ENCODE measurements around the gene FAM24A. TPM values are rescaled to one million over a fixed set of nuclear protein-coding genes. Genes with fewer than 3 reads are reported as not detected.

Gene FAM24A
- total RNA-seq, 1 experiment from 2014 or later = not detected

DNA sequence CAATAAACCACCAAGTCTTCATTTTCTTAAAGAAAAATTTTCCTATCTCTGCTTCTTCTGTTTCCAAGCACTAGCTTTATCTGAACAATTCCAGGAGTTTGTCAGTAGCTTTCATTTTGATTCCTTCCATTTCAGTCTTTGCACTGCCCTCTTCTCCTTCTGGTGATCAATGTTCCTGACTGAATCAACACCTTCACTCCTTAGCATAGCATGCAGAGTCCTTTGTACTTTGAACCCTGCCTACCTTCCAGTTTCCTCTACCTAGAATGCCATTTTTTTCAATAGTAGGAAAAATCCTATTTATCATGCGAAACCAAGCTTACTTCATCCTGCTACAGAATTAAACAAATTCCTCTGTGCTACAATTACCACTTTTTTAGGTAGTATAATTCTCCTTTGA, 45.5 kb downstream of the FAM24A start:
- TF ChIP-seq, protein P1, sequence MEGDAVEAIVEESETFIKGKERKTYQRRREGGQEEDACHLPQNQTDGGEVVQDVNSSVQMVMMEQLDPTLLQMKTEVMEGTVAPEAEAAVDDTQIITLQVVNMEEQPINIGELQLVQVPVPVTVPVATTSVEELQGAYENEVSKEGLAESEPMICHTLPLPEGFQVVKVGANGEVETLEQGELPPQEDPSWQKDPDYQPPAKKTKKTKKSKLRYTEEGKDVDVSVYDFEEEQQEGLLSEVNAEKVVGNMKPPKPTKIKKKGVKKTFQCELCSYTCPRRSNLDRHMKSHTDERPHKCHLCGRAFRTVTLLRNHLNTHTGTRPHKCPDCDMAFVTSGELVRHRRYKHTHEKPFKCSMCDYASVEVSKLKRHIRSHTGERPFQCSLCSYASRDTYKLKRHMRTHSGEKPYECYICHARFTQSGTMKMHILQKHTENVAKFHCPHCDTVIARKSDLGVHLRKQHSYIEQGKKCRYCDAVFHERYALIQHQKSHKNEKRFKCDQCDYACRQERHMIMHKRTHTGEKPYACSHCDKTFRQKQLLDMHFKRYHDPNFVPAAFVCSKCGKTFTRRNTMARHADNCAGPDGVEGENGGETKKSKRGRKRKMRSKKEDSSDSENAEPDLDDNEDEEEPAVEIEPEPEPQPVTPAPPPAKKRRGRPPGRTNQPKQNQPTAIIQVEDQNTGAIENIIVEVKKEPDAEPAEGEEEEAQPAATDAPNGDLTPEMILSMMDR (IDR thresholded peaks at IDR 0.05; ENCODE audit: insufficient read depth in 1 of 2, low read depth in 1 of 2, low read length in 1 of 2, severe bottlenecking in 1 of 2, unreplicated experiment in 1 of 2) = no peak
- DNase-seq = no peak
- Mint-ChIP-seq H3K4me3 (ENCODE audit: unreplicated experiment) (peak overlapping the region; percentile 62), H3K27me3 (ENCODE audit: insufficient read depth, unreplicated experiment) (no peaks in the 10 kb centered on the region), H3K36me3 (ENCODE audit: insufficient read depth, unreplicated experiment) (peaks cover 12% of the 10 kb centered on the region), H3K4me1 (ENCODE audit: low read depth, unreplicated experiment) (peaks cover 20% of the 10 kb centered on the region), H3K27ac (ENCODE audit: unreplicated experiment) (no peak overlapping the region), H3K9me3 (ENCODE audit: unreplicated experiment) (no peaks in the 10 kb centered on the region)
- ChIA-PET CTCF (interaction anchor here (1.0 kb wide), 1 partner anchor 25 kb away, joined by 3 read pairs; the partner anchor contains the start of gene PSTK), POLR2A (interaction anchor here (0.6 kb wide), 2 partner anchors 25 to 77 kb away, joined by 3 read pairs; no protein-coding TSS in a partner anchor)
- H3K36me3 ChIP-seq (ENCODE audit: control insufficient read depth, insufficient read depth, low read length) = no peaks in the 10 kb centered on the region; the same call in 1 of the 2 replicates
- peaks cover 26% of the 10 kb centered on the region for H3K4me1 ChIP-seq
- no peaks in the 10 kb centered on the region for H3K27me3 ChIP-seq (replicated peaks; ENCODE audit: control insufficient read depth, insufficient read depth, low read length)
- no peaks in the 10 kb centered on the region for H3K9me3 ChIP-seq
- no TSS peak for BruUV-seq (replicated peaks)
- no peak overlapping the region for H3K4me3 ChIP-seq (ENCODE audit: low read depth, low read length)
- intact Hi-C loops (cut with micrococcal nuclease; ENCODE audit: unreplicated experiment) = loop anchor here (2.0 to 10.0 kb wide), 2 partner anchors 53 to 81 kb away; partner anchors contain the start of genes ACADSB, FAM24B and IKZF5

GRCh38 chr10:122957474-122957873, 47.1 kb downstream of the FAM24A start:
- H3K4me3 ChIP-seq (ENCODE audit: low read depth, low read length) = no peak overlapping the region
- no TSS peak for BruUV-seq (replicated peaks)
- peaks cover 10% of the 10 kb centered on the region for H3K36me3 Mint-ChIP-seq (ENCODE audit: insufficient read depth, unreplicated experiment)
- H3K9me3 ChIP-seq = no peaks in the 10 kb centered on the region
- H3K4me1 Mint-ChIP-seq (ENCODE audit: low read depth, unreplicated experiment) = peaks cover 20% of the 10 kb centered on the region
- H3K9me3 Mint-ChIP-seq (ENCODE audit: unreplicated experiment) = no peaks in the 10 kb centered on the region
- H3K4me3 Mint-ChIP-seq (ENCODE audit: unreplicated experiment) = no peak overlapping the region
- no peak overlapping the region for H3K27ac Mint-ChIP-seq (ENCODE audit: unreplicated experiment)
- DNase-seq = peak in 1 of 2 experiments; percentile 10
- H3K36me3 ChIP-seq (ENCODE audit: control insufficient read depth, insufficient read depth, low read length) = no peaks in the 10 kb centered on the region; the same call in none of the 2 replicates
- POLR2A ChIA-PET = no interaction called here
- H3K4me1 ChIP-seq = peaks cover 25% of the 10 kb centered on the region
- H3K27me3 Mint-ChIP-seq (ENCODE audit: insufficient read depth, unreplicated experiment) = no peaks in the 10 kb centered on the region
- no peaks in the 10 kb centered on the region for H3K27me3 ChIP-seq (replicated peaks; ENCODE audit: control insufficient read depth, insufficient read depth, low read length)
- intact Hi-C loops (cut with micrococcal nuclease; ENCODE audit: unreplicated experiment) = loop anchor here (10.0 kb wide), 1 partner anchor 83 kb away; the partner anchor contains the start of gene FAM24B
- TF ChIP-seq, protein P1 (IDR thresholded peaks at IDR 0.05; ENCODE audit: insufficient read depth in 1 of 2, low read depth in 1 of 2, low read length in 1 of 2, severe bottlenecking in 1 of 2, unreplicated experiment in 1 of 2) = no peak
- CTCF ChIA-PET = interaction anchor here (0.6 to 0.9 kb wide), 2 partner anchors 22 to 49 kb away, joined by 3 read pairs; partner anchors contain the start of gene PSTK

- POLR2A ChIA-PET = no interaction called here
- BruUV-seq (replicated peaks) = no TSS peak
- no peak overlapping the region for H3K27ac Mint-ChIP-seq (ENCODE audit: unreplicated experiment)
Observed at GRCh38 chr10:122962405-122962804, 52.0 kb downstream of the FAM24A start.

More at GRCh38 chr10:122962405-122962804, 52.0 kb downstream of the FAM24A start:
- DNase-seq = no peak
- no peak overlapping the region for H3K4me3 ChIP-seq (ENCODE audit: low read depth, low read length)
- Mint-ChIP-seq H3K36me3 (ENCODE audit: insufficient read depth, unreplicated experiment) (peaks cover 6% of the 10 kb centered on the region), H3K27me3 (ENCODE audit: insufficient read depth, unreplicated experiment) (no peaks in the 10 kb centered on the region), H3K4me3 (ENCODE audit: unreplicated experiment) (no peak overlapping the region), H3K4me1 (ENCODE audit: low read depth, unreplicated experiment) (peaks cover 1% of the 10 kb centered on the region), H3K9me3 (ENCODE audit: unreplicated experiment) (peaks cover 18% of the 10 kb centered on the region)
- H3K9me3 ChIP-seq = no peaks in the 10 kb centered on the region
- H3K4me1 ChIP-seq = peaks cover 4% of the 10 kb centered on the region; the same call in 1 of the 2 replicates
- TF ChIP-seq, protein P1 (IDR thresholded peaks at IDR 0.05; ENCODE audit: insufficient read depth in 1 of 2, low read depth in 1 of 2, low read length in 1 of 2, severe bottlenecking in 1 of 2, unreplicated experiment in 1 of 2) = no peak
- H3K27me3 ChIP-seq (replicated peaks; ENCODE audit: control insufficient read depth, insufficient read depth, low read length) = no peaks in the 10 kb centered on the region
- CTCF ChIA-PET = no interaction called here
- intact Hi-C loops (cut with micrococcal nuclease; ENCODE audit: unreplicated experiment) = no loop called here
- peaks cover 3% of the 10 kb centered on the region for H3K36me3 ChIP-seq (ENCODE audit: control insufficient read depth, insufficient read depth, low read length)

Other genes with a start within 250 kb of the FAM24A start
- gene C10orf120, start 210.8 kb upstream of the FAM24A start, total RNA-seq (2022) = not detected in 2 replicates
- gene CUZD1, start 64.8 kb upstream of the FAM24A start, total RNA-seq (2022) = 2.1 and 2.2 TPM in 2 replicates
- gene FAM24B, start 31.0 kb upstream of the FAM24A start, total RNA-seq (2022) = 17.7 and 19.0 TPM in 2 replicates
- gene C10orf88, start 43.6 kb downstream of the FAM24A start, total RNA-seq (2022) = 8.7 and 11.7 TPM in 2 replicates
- gene PSTK, start 69.8 kb downstream of the FAM24A start, total RNA-seq (2022) = 8.2 and 9.1 TPM in 2 replicates
- 10.4 and 11.6 TPM in 2 replicates for gene IKZF5, start 98.2 kb downstream of the FAM24A start, total RNA-seq (2022)
- gene ACADSB, start 98.4 kb downstream of the FAM24A start, total RNA-seq (2022) = 23.5 and 25.3 TPM in 2 replicates
- gene HMX3, start 225.4 kb downstream of the FAM24A start, total RNA-seq (2022) = not detected in 2 replicates
- 1.4 and 1.7 TPM in 2 replicates for gene HMX2, start 237.5 kb downstream of the FAM24A start, total RNA-seq (2022)
- 129 and 141 TPM in 2 replicates for gene BUB3, start 243.8 kb downstream of the FAM24A start, total RNA-seq (2022)